Esophagus (tissue), 2 donors: ENCODE measurements around the gene PABPC1L. TPM values are rescaled to one million over a fixed set of nuclear protein-coding genes. Genes with fewer than 3 reads are reported as not detected.

ENCODE experiments used
- H3K27ac ChIP-seq, 2 donors: one replicate each; pipeline ENCODE4 v1.5.1; 2013; ENCODE audit warnings: low read depth in 2 of 2, mild to moderate bottlenecking in 2 of 2, inconsistent platforms in 1 of 2, low read length in 1 of 2, moderate library complexity in 1 of 2
- H3K27me3 ChIP-seq, 2 donors: one replicate each; pipeline ENCODE4 v1.6.1; 2013; ENCODE audit warnings: low read length in 2 of 2, control low read depth in 1 of 2, mild to moderate bottlenecking in 1 of 2; ENCODE audit not compliant: insufficient read depth in 2 of 2, control insufficient read depth in 1 of 2
- H3K36me3 ChIP-seq, 2 donors: one replicate each; pipeline ENCODE4 v1.6.1; 2013; ENCODE audit warnings: low read length in 1 of 2; ENCODE audit not compliant: control insufficient read depth in 2 of 2, insufficient read depth in 2 of 2
- H3K4me1 ChIP-seq, 2 donors: one replicate each; pipeline ENCODE4 v1.6.1; 2013; ENCODE audit warnings: low read length in 1 of 2; ENCODE audit not compliant: control insufficient read depth in 2 of 2, insufficient read depth in 2 of 2
- H3K4me3 ChIP-seq, 2 donors: one replicate each; pipeline ENCODE4 v1.5.1; 2013; ENCODE audit warnings: low read length in 2 of 2, mild to moderate bottlenecking in 2 of 2, low read depth in 1 of 2, moderate library complexity in 1 of 2
- H3K9me3 ChIP-seq, 2 donors: one replicate each; pipeline ENCODE4 v1.6.1; 2013; ENCODE audit warnings: mild to moderate bottlenecking in 2 of 2, low read depth in 1 of 2, low read length in 1 of 2, moderate library complexity in 1 of 2; ENCODE audit not compliant: control insufficient read depth in 2 of 2, insufficient read depth in 1 of 2
- WGBS, 2 donors: extraction: QIAGEN DNeasy Blood & Tissue Kit; methylation state at CpG; one replicate each; pipeline ENCODE4 v1.1.7; 2013; 5-methylcytosine and 5-hydroxymethylcytosine counted together
- polyA plus RNA-seq, 2 donors: library from polyadenylated mRNA; stranded (reverse); fragments of 200-250 nt; gene quantifications; one replicate each; pipeline ENCODE4 v1.2.3, GENCODE V29; 2013
- donor health status: healthy with polysubstance abuse.
- donor health status: Bipolar disorder and iron deficiency.

PABPC1L gene
- polyA plus RNA-seq, 2 donors, result 12.1 to 31.6 TPM

- Histone ChIP-seq H3K4me3 (no peak overlapping the region), H3K9me3 (no peaks in the 10 kb centered on the region), H3K36me3 (peaks cover 3 to 10% of the 10 kb centered on the region in 2 donors), H3K27ac (no peak overlapping the region), H3K27me3 (no peaks in the 10 kb centered on the region), H3K4me1 (peaks cover 0 to 3% of the 10 kb centered on the region in 2 donors)
- 23 to 42% methylated on average over 1 of the region's 1 CpG for WGBS, 2 donors
These were observed 60.4 kb downstream of the PABPC1L start for GRCh38 chr20:44970243-44970757.

GRCh38 chr20:44973053-44973452, 63.2 kb downstream of the PABPC1L start:
- no peaks in the 10 kb centered on the region for H3K9me3 ChIP-seq
- WGBS, 2 donors, result 69 to 73% methylated on average over 2 of the region's 2 CpGs
- no peak overlapping the region for H3K4me3 ChIP-seq
- peaks cover 3 to 10% of the 10 kb centered on the region in 2 donors for H3K36me3 ChIP-seq
- no peaks in the 10 kb centered on the region for H3K27me3 ChIP-seq
- no peak overlapping the region for H3K27ac ChIP-seq
- H3K4me1 ChIP-seq, result no peaks in the 10 kb centered on the region

GRCh38 chr20:44976698-44977097, 66.8 kb downstream of the PABPC1L start:
- 95 to 98% methylated on average over 4 of the region's 4 CpGs for WGBS, 2 donors
- Histone ChIP-seq H3K4me3 (no peak overlapping the region), H3K27me3 (no peaks in the 10 kb centered on the region), H3K4me1 (no peaks in the 10 kb centered on the region), H3K27ac (no peak overlapping the region), H3K36me3 (peaks cover 3 to 10% of the 10 kb centered on the region in 2 donors), H3K9me3 (no peaks in the 10 kb centered on the region)

GRCh38 chr20:44979090-44979621, 69.3 kb downstream of the PABPC1L start:
- H3K9me3 ChIP-seq, result no peaks in the 10 kb centered on the region
- H3K36me3 ChIP-seq, result peaks cover 3 to 7% of the 10 kb centered on the region in 2 donors
- H3K4me1 ChIP-seq, result no peaks in the 10 kb centered on the region
- H3K27ac ChIP-seq, result peak overlapping the region; percentile 41 to 64
- 56 to 67% methylated on average over 2 of the region's 2 CpGs for WGBS, 2 donors
- no peak overlapping the region for H3K4me3 ChIP-seq
- H3K27me3 ChIP-seq, result no peaks in the 10 kb centered on the region

- no peaks in the 10 kb centered on the region for H3K27me3 ChIP-seq
- H3K36me3 ChIP-seq, result no peaks in the 10 kb centered on the region
- H3K9me3 ChIP-seq, result no peaks in the 10 kb centered on the region
- H3K27ac ChIP-seq, result no peak overlapping the region
- no peaks in the 10 kb centered on the region for H3K4me1 ChIP-seq
- 92 to 95% methylated on average over 8 of the region's 8 CpGs for WGBS, 2 donors
- H3K4me3 ChIP-seq, result no peak overlapping the region
These were observed 72.0 kb downstream of the PABPC1L start for GRCh38 chr20:44981736-44982406.

GRCh38 chr20:44983093-44983674, 73.3 kb downstream of the PABPC1L start:
- 94 to 97% methylated on average over 7 of the region's 7 CpGs for WGBS, 2 donors
- Histone ChIP-seq H3K36me3 (no peaks in the 10 kb centered on the region), H3K4me1 (no peaks in the 10 kb centered on the region), H3K27ac (no peak overlapping the region), H3K4me3 (no peak overlapping the region), H3K27me3 (no peaks in the 10 kb centered on the region), H3K9me3 (no peaks in the 10 kb centered on the region)

GRCh38 chr20:44988631-44989171, 78.8 kb downstream of the PABPC1L start:
- no peaks in the 10 kb centered on the region for H3K9me3 ChIP-seq

More at GRCh38 chr20:44988631-44989171, 78.8 kb downstream of the PABPC1L start:
- no peak overlapping the region for H3K4me3 ChIP-seq
- no peaks in the 10 kb centered on the region for H3K36me3 ChIP-seq
- WGBS, 2 donors, result 87 to 100% methylated on average over 1 of the region's 1 CpG
- H3K27me3 ChIP-seq, result no peaks in the 10 kb centered on the region
- H3K27ac ChIP-seq, result no peak overlapping the region
- H3K4me1 ChIP-seq, result no peaks in the 10 kb centered on the region

Other genes with a start within 250 kb of the PABPC1L start
- gene CCN5, start 194.7 kb upstream of the PABPC1L start, polyA plus RNA-seq, result 10 to 100 TPM; 24.5 to 48.2 TPM
- under 1 TPM; 0.12 to 0.76 TPM for gene KCNK15, start 164.2 kb upstream of the PABPC1L start, polyA plus RNA-seq
- under 1 TPM; 0.04 to 0.05 TPM for gene RIMS4, start 99.5 kb upstream of the PABPC1L start, polyA plus RNA-seq
- gene YWHAB, start 24.4 kb upstream of the PABPC1L start, polyA plus RNA-seq, result 100 to 1,000 TPM in 1 of 2 donors, 10 to 100 TPM in 1; 53.4 to 112 TPM
- gene TOMM34, start 50.3 kb downstream of the PABPC1L start, polyA plus RNA-seq, result 10 to 100 TPM in 1 of 2 donors, 1 to 10 TPM in 1; 6.4 to 18.5 TPM
- gene STK4, start 56.5 kb downstream of the PABPC1L start, polyA plus RNA-seq, result 1 to 10 TPM; 4.7 to 4.8 TPM
- under 1 TPM; 0.04 to 0.15 TPM for gene KCNS1, start 191.1 kb downstream of the PABPC1L start, polyA plus RNA-seq
- gene WFDC5, start 205.1 kb downstream of the PABPC1L start, polyA plus RNA-seq, result 1 to 10 TPM; 4.5 to 6.4 TPM
- 1 to 10 TPM; 2.2 to 4.3 TPM for gene WFDC12, start 214.4 kb downstream of the PABPC1L start, polyA plus RNA-seq